K562 (cell line): ENCODE results near the gene PSMD9. TPM values are rescaled to one million over a fixed set of nuclear protein-coding genes. Genes with fewer than 3 reads are reported as not detected.

ENCODE experiments used
- ATAC-seq: fragments of 200-7000 bp; cut with Tn5 transposase; 3 replicates; pipeline ENCODE4 v1.9.1; 2020; ENCODE audit warnings: moderate library complexity
- BruUV-seq: library from RNA; stranded (reverse); fragments of 400-500 nt; replicated peaks from 2 replicates; lab custom pipeline; 2021; lab: Mats Ljungman, UMichigan
- CTCF ChIA-PET: fragments of 300-600 bp; formaldehyde crosslinking; extraction: SDS; loops from one replicate; lab custom pipeline; 2021; ENCODE audit warnings: low intra/inter-chr PET ratio; lab: Yijun Ruan, JAX
- POLR2A ChIA-PET: fragments of 300-600, 350-650 bp; sonication (Branson Sonifier 250); formaldehyde crosslinking; extraction: SDS; loops from one replicate; lab custom pipeline; 2021; ENCODE audit warnings: antibody characterized with exemption, inconsistent platforms; lab: Yijun Ruan, JAX
- DNase-seq, 4 experiments: peaks; one replicate each; pipeline versions ENCODE4 v3.0.0 to v3.0.0-alpha.2; 2011 to 2018; ENCODE audit warnings: low spot score in 3 of 4, mixed read lengths in 3 of 4; ENCODE audit errors: extremely low read depth in 1 of 4
- FAIRE-seq: peaks from 2 replicates; lab custom pipeline; 2011; peaks lifted over from hg19 to GRCh38; lab: Jason Lieb, UNC
- H2AFZ ChIP-seq: 2 replicates; pipeline ENCODE4 v1.6.0; 2011; ENCODE audit warnings: low read depth, low read length, control low read depth, inconsistent platforms
- H3K27ac ChIP-seq: fragments of 200-600 bp; 3 replicates; pipeline ENCODE4 v1.8.0; 2011; ENCODE audit warnings: low read depth, mild to moderate bottlenecking, control low read depth, inconsistent platforms, low read length, moderate library complexity, mixed read lengths; ENCODE audit errors: extremely low read depth
- H3K27me3 ChIP-seq, 2 experiments: fragments of 300-600 bp in 1 of 2; 2 replicates in 1 of 2; 3 replicates in 1 of 2; pipeline versions ENCODE4 v1.6.0 to v1.8.0; 2011; ENCODE audit warnings: inconsistent platforms in 2 of 2, low read length in 2 of 2, mild to moderate bottlenecking in 1 of 2, mixed read lengths in 1 of 2, moderate library complexity in 1 of 2; ENCODE audit not compliant: control insufficient read depth in 2 of 2, insufficient read depth in 2 of 2
- H3K36me3 ChIP-seq: fragments of 300-600 bp; 3 replicates; pipeline ENCODE4 v1.8.0; 2011; ENCODE audit warnings: mild to moderate bottlenecking, low read length, inconsistent platforms; ENCODE audit not compliant: control insufficient read depth, insufficient read depth
- H3K4me1 ChIP-seq, 2 experiments: fragments of 200-600 bp in 1 of 2; replicated peaks in 1 of 2; 2 replicates in 1 of 2; 3 replicates in 1 of 2; pipeline versions ENCODE4 v1.5.1 to v1.8.0; 2011; ENCODE audit warnings: inconsistent platforms in 2 of 2, low read length in 2 of 2, mild to moderate bottlenecking in 1 of 2, mixed read lengths in 1 of 2, moderate library complexity in 1 of 2; ENCODE audit not compliant: control insufficient read depth in 2 of 2, insufficient read depth in 2 of 2
- H3K4me2 ChIP-seq: 2 replicates; pipeline ENCODE4 v1.6.1; 2011; ENCODE audit warnings: low read length, control low read depth, inconsistent platforms, mixed read lengths; ENCODE audit not compliant: insufficient read depth
- H3K4me3 ChIP-seq: fragments of 200-600 bp; sonication (generic), shearing (Covaris generic); 2 replicates; pipeline ENCODE4 v1.5.1; 2016; ENCODE audit warnings: control low read depth, inconsistent platforms
- H3K79me2 ChIP-seq: fragments of 200-600 bp; 3 replicates; pipeline ENCODE4 v1.8.0; 2011; ENCODE audit warnings: low read length, inconsistent platforms; ENCODE audit not compliant: control insufficient read depth, insufficient read depth
- H3K9ac ChIP-seq, 2 experiments: 2 replicates each; pipeline versions ENCODE4 v1.6.0 to v1.6.1; 2011; ENCODE audit warnings: low read depth in 2 of 2, low read length in 2 of 2, control low read depth in 1 of 2, inconsistent platforms in 1 of 2, mild to moderate bottlenecking in 1 of 2, mixed read lengths in 1 of 2; ENCODE audit not compliant: insufficient read depth in 1 of 2
- H3K9me1 ChIP-seq: one replicate; pipeline ENCODE4 v1.6.0; 2011; ENCODE audit warnings: inconsistent platforms, mild to moderate bottlenecking, low read length, moderate library complexity; ENCODE audit not compliant: control insufficient read depth, insufficient read depth
- H3K9me3 ChIP-seq: replicated peaks from 2 replicates; pipeline ENCODE4 v1.5.1; 2011; ENCODE audit warnings: low read depth, low read length, inconsistent platforms; ENCODE audit not compliant: control insufficient read depth, insufficient read depth
- H4K20me1 ChIP-seq: replicated peaks from 2 replicates; pipeline ENCODE4 v1.6.1; 2011; ENCODE audit warnings: low read length, inconsistent platforms, mixed read lengths; ENCODE audit not compliant: control insufficient read depth, insufficient read depth
- CBFA2T3 ChIP-seq: fragments of 450-650 bp; IDR thresholded peaks from 2 replicates; pipeline ENCODE4 v1.6.1; 2017
- CBFB ChIP-seq: sonication (generic); formaldehyde crosslinking; IDR thresholded peaks from 2 replicates; pipeline ENCODE4 v1.4.0; 2020; ENCODE audit warnings: mild to moderate bottlenecking, missing genetic modification reagents
- ELF4 ChIP-seq: fragments of 450-650 bp; formaldehyde crosslinking; IDR thresholded peaks from 2 replicates; pipeline ENCODE4 v1.4.0; 2022; ENCODE audit warnings: missing genetic modification characterization
- MBD1 ChIP-seq: fragments of 250-450 bp; sonication (Bioruptor Pico); IDR thresholded peaks from 2 replicates; pipeline ENCODE4 v1.8.0; 2022; ENCODE audit warnings: inconsistent platforms
- MCM3 ChIP-seq: fragments of 450-650 bp; IDR thresholded peaks from 2 replicates; pipeline ENCODE4 v1.6.1; 2016
- NFIC ChIP-seq: fragments of 450-650 bp; IDR thresholded peaks from 2 replicates; pipeline ENCODE4 v1.6.1; 2017; ENCODE audit warnings: mild to moderate bottlenecking, inconsistent platforms
- NR3C1 ChIP-seq: sonication (generic); formaldehyde crosslinking; IDR thresholded peaks from 2 replicates; pipeline ENCODE4 v1.8.1; 2022; ENCODE audit warnings: missing genetic modification reagents
- PREB ChIP-seq: sonication (generic); formaldehyde crosslinking; IDR thresholded peaks from 2 replicates; pipeline ENCODE4 v1.8.1; 2023; ENCODE audit warnings: mild to moderate bottlenecking, missing genetic modification reagents
- RBM39 ChIP-seq: fragments of 200-400 bp; formaldehyde crosslinking; optimal IDR thresholded peaks from 2 replicates; pipeline ENCODE3; 2018; ENCODE audit warnings: low read depth, low read length
- RREB1 ChIP-seq: fragments of 250-450 bp; sonication (Bioruptor Pico); IDR thresholded peaks from 2 replicates; pipeline ENCODE4 v1.4.0; 2020
- ZBTB5 ChIP-seq: fragments of 450-650 bp; IDR thresholded peaks from 2 replicates; pipeline ENCODE4 v1.6.1; 2017; ENCODE audit warnings: antibody characterized with exemption
- WGBS: fragments of 100-300 bp; shearing (Covaris generic); methylation state at CpG from one replicate; pipeline ENCODE4 v1.1.6; 2016; ENCODE audit warnings: low coverage, mixed read lengths; ENCODE audit not compliant: insufficient coverage; ENCODE audit errors: missing lambda C conversion rate; 5-methylcytosine and 5-hydroxymethylcytosine counted together
- in situ Hi-C: fragments of 300-500 bp; cut with MboI; formaldehyde crosslinking; loops from 4 replicates; pipeline ENCODE4 v1.15.0; 2018; ENCODE audit warnings: inconsistent platforms, mixed read lengths
- intact Hi-C: fragments of 100-400 bp; cut with micrococcal nuclease; formaldehyde crosslinking; loops from 2 replicates; pipeline ENCODE4 v1.14.2; 2022
- polyA plus RNA-seq, 8 experiments: library from polyadenylated mRNA; depleted of rRNA in 4 of 8; stranded (reverse) in 5 of 8; unstranded in 3 of 8; fragments of >200 nt; fragmentation: Nextera tagmentation in 2 of 8; fragmentation: Illumina TruSeq in 1 of 8; extraction: Ambion mirVana in 2 of 8; extraction: Trizol in 1 of 8; gene quantifications; 2 replicates each; pipeline versions ENCODE4 v1.2.1 to v1.2.3, GENCODE V29; 2011 to 2014; ENCODE audit warnings: inconsistent platforms in 1 of 8, missing spikeins in 1 of 8
- total RNA-seq, 7 experiments: library from RNA; depleted of rRNA in 6 of 7; stranded (reverse); fragments of >200 nt in 6 of 7; fragmentation: Illumina TruSeq in 2 of 7; extraction: Trizol in 2 of 7; gene quantifications; 2 replicates each; pipeline versions ENCODE4 v1.2.1 to v1.2.3, GENCODE V29; 2011 to 2021; ENCODE audit warnings: low replicate concordance in 1 of 7

PSMD9 gene
- total and polyA plus RNA-seq, 9 of the 15 experiments (the other 6 are each of a cell fraction or from before 2014, with no cell fraction given): 12.2 to 143 (median 61.3) TPM

GRCh38 chr12:121872546-121873215 is 15.9 kb upstream of the PSMD9 start:
- H4K20me1 ChIP-seq: no peaks in the 10 kb centered on the region
- in situ Hi-C loops (no loop called here), intact Hi-C loops (no loop called here)
- no peak overlapping the region for H3K27ac ChIP-seq
- peak overlapping the region; percentile 52 for H2AFZ ChIP-seq
- ChIA-PET CTCF (no interaction called here), POLR2A (no interaction called here)
- no peaks in the 10 kb centered on the region for H3K27me3 ChIP-seq
- 37% methylated on average over 5 of the region's 5 CpGs for WGBS
- no peaks in the 10 kb centered on the region for H3K9me1 ChIP-seq
- no peaks in the 10 kb centered on the region for H3K9me3 ChIP-seq
- ATAC-seq: peak; percentile 31; the same call in 2 of the 3 replicates
- FAIRE-seq: peak; percentile 15
- no peak overlapping the region for H3K4me3 ChIP-seq
- no peak overlapping the region for H3K4me2 ChIP-seq
- no peaks in the 10 kb centered on the region for H3K79me2 ChIP-seq
- H3K4me1 ChIP-seq: peaks cover 5 to 11% of the 10 kb centered on the region in 2 experiments
- H3K36me3 ChIP-seq: no peaks in the 10 kb centered on the region
- peak in 1 of 4 experiments; percentile 27 for DNase-seq
- no peak overlapping the region for H3K9ac ChIP-seq
- no TSS peak for BruUV-seq
- no peak for TF ChIP-seq ZBTB5
- TF ChIP-seq PREB (CRISPR knock-in tag): no peak
- no peak for TF ChIP-seq NR3C1 (CRISPR knock-in tag)
- no peak for TF ChIP-seq MBD1 (CRISPR knock-in tag)
- no peak for TF ChIP-seq RBM39
- TF ChIP-seq RREB1: no peak
- no peak for TF ChIP-seq MCM3
- TF ChIP-seq NFIC: peak; percentile 69
- no peak for TF ChIP-seq ELF4 (CRISPR knock-in tag)
- no peak for TF ChIP-seq CBFA2T3
- TF ChIP-seq CBFB (CRISPR knock-in tag): no peak
